ENCODE results near the gene TBL1X.

TBL1X gene

DNA sequence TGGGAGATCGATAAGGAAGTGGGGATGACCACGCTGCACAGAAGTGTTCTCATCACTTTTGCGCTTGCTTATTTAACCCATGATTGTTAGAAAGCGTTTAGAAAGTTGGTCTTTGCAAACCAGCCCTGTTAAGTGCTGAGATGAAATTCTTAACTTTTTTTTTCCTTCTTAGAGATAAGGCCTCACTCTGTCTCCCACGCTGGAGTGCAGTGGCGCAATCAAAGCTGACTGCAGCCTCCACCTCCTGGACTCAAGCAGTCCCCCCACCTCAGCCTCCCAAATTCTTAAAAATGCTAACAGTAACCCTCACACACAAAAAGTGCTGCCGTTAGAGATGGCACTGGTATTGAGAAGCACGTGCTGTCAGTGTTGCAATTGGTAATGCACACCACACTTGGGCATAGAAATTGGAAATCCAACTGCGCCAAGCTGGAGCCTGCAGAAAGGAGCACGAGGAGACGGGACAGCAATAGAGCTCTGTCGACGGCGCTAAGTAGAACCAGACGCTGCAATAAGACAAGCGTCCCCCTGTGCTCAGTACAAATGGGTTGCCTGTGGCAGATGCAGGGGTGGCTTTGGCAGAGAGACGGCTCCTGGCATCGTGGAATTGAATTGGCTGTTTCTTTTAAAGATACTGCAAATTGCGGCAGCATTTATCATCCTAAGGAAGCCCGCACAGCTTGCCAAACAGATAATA is 113.4 kb downstream of the TBL1X start:
- Histone ChIP-seq H4K20me1 (ENCODE audit: insufficient read depth, low read length) (peaks cover 14% of the 10 kb centered on the region), H3K79me2 (ENCODE audit: low read length) (no peaks in the 10 kb centered on the region), H2AFZ (ENCODE audit: low read depth, low read length) (no peak overlapping the region), H3K27ac (ENCODE audit: low read length) (no peak overlapping the region), H3K27me3 (ENCODE audit: low read depth, low read length) (no peaks in the 10 kb centered on the region), H3K4me1 (ENCODE audit: low read length) (no peaks in the 10 kb centered on the region), H3K4me3 (ENCODE audit: low read length) (no peak overlapping the region), H3K9ac (ENCODE audit: low read length) (no peak overlapping the region), H3K36me3 (replicated peaks; ENCODE audit: low read depth, low read length) (no peaks in the 10 kb centered on the region), H3K4me2 (ENCODE audit: low read length) (no peak overlapping the region), H3K9me3 (ENCODE audit: insufficient read depth, low read length) (no peaks in the 10 kb centered on the region)
- TF ChIP-seq, protein P1, sequence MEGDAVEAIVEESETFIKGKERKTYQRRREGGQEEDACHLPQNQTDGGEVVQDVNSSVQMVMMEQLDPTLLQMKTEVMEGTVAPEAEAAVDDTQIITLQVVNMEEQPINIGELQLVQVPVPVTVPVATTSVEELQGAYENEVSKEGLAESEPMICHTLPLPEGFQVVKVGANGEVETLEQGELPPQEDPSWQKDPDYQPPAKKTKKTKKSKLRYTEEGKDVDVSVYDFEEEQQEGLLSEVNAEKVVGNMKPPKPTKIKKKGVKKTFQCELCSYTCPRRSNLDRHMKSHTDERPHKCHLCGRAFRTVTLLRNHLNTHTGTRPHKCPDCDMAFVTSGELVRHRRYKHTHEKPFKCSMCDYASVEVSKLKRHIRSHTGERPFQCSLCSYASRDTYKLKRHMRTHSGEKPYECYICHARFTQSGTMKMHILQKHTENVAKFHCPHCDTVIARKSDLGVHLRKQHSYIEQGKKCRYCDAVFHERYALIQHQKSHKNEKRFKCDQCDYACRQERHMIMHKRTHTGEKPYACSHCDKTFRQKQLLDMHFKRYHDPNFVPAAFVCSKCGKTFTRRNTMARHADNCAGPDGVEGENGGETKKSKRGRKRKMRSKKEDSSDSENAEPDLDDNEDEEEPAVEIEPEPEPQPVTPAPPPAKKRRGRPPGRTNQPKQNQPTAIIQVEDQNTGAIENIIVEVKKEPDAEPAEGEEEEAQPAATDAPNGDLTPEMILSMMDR (IDR thresholded peaks at IDR 0.05; ENCODE audit: low read depth, low read length): no peak
- TF ChIP-seq EZH2phosphoT487 (IDR thresholded peaks at IDR 0.05; ENCODE audit: low read depth): no peak

DNA sequence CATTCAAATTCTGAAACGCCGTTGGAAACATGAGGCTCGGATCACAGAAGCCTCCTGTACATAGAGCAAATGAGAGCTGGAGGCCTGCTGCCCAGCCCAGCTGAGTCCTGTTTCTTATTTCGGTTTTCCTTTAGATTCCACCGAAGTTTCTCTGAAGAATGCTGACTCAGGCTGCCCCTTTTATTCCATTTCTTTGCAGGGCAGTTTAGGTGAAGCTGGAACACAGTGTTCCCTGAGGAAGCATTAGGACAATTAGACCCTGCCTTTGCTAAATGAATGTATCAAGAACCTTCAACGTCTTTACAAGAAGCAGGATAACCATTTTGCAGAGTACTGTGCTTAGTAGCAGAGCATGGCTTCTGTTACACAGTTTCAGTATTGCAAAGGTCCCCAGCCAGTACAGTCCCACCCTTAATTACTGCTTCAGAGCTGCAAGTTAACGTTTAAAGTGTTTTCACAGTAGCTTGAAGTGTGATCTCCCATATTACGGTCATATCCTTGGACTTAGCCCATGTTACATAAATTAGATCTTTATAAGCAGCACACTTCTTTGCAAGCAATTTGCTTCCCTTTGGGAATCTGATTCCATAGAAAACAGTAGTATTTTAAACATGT is 117.0 kb downstream of the TBL1X start:
- Histone ChIP-seq H3K9me3 (ENCODE audit: insufficient read depth, low read length) (no peaks in the 10 kb centered on the region), H3K4me2 (ENCODE audit: low read length) (no peak overlapping the region), H4K20me1 (ENCODE audit: insufficient read depth, low read length) (peaks cover 14% of the 10 kb centered on the region), H3K27ac (ENCODE audit: low read length) (no peak overlapping the region), H3K4me3 (ENCODE audit: low read length) (no peak overlapping the region), H3K4me1 (ENCODE audit: low read length) (no peaks in the 10 kb centered on the region), H3K79me2 (ENCODE audit: low read length) (no peaks in the 10 kb centered on the region), H3K36me3 (replicated peaks; ENCODE audit: low read depth, low read length) (no peaks in the 10 kb centered on the region), H2AFZ (ENCODE audit: low read depth, low read length) (no peak overlapping the region), H3K27me3 (ENCODE audit: low read depth, low read length) (no peaks in the 10 kb centered on the region), H3K9ac (ENCODE audit: low read length) (no peak overlapping the region)
- TF ChIP-seq, protein P1 (IDR thresholded peaks at IDR 0.05; ENCODE audit: low read depth, low read length): no peak
- no peak for TF ChIP-seq EZH2phosphoT487 (IDR thresholded peaks at IDR 0.05; ENCODE audit: low read depth)

DNA sequence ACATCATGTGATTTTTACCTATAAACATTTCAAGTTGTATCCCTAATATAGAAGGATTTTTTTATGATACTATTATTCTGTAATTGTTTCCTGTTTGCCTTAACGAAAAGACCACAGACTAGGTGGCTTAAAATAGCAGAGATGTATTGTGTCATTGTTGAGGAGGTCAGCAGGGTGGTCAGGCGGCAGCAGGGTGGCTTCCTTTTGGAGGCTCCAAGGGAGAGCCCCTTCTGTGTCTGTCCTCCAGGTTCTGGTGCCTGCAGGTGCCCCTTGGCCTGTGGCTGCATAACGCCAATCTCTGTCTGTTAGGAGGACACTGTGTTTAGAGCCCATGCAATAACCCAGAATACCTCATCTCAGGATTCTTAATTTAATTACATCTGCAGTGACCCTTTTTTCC is 118.1 kb downstream of the TBL1X start:
- Histone ChIP-seq H3K9ac (ENCODE audit: low read length) (no peak overlapping the region), H3K9me3 (ENCODE audit: insufficient read depth, low read length) (no peaks in the 10 kb centered on the region), H3K4me1 (ENCODE audit: low read length) (no peaks in the 10 kb centered on the region), H3K27ac (ENCODE audit: low read length) (no peak overlapping the region), H3K4me3 (ENCODE audit: low read length) (no peak overlapping the region), H3K4me2 (ENCODE audit: low read length) (no peak overlapping the region), H3K27me3 (ENCODE audit: low read depth, low read length) (no peaks in the 10 kb centered on the region), H2AFZ (ENCODE audit: low read depth, low read length) (no peak overlapping the region), H4K20me1 (ENCODE audit: insufficient read depth, low read length) (peaks cover 14% of the 10 kb centered on the region), H3K36me3 (replicated peaks; ENCODE audit: low read depth, low read length) (no peaks in the 10 kb centered on the region), H3K79me2 (ENCODE audit: low read length) (no peaks in the 10 kb centered on the region)
- no peak for TF ChIP-seq EZH2phosphoT487 (IDR thresholded peaks at IDR 0.05; ENCODE audit: low read depth)
- TF ChIP-seq, protein P1 (IDR thresholded peaks at IDR 0.05; ENCODE audit: low read depth, low read length): no peak

DNA sequence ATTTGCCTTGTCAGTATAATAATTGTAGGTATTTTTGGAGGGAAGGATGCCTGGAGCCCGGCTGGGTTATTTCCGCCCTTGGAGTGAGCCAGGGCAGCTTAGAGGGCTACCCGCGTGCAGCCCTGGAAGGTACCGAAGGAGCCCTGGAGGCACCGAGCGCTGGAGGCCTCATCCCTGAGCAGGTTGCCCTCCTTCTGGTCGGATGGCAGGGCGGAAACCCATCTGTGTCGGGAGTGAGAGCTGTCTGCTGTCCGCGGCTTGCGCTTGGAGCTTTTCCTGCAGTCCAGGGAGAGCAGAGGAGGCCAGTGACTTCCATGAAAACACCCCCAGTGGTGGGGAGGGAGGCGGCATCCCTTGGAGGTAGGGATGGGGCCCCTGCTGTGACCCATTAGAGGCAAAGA is 122.1 kb downstream of the TBL1X start:
- Histone ChIP-seq H3K4me2 (ENCODE audit: low read length) (no peak overlapping the region), H3K36me3 (replicated peaks; ENCODE audit: low read depth, low read length) (no peaks in the 10 kb centered on the region), H3K4me1 (ENCODE audit: low read length) (no peaks in the 10 kb centered on the region), H2AFZ (ENCODE audit: low read depth, low read length) (no peak overlapping the region), H3K9ac (ENCODE audit: low read length) (no peak overlapping the region), H3K27me3 (ENCODE audit: low read depth, low read length) (no peaks in the 10 kb centered on the region), H4K20me1 (ENCODE audit: insufficient read depth, low read length) (peaks cover 8% of the 10 kb centered on the region), H3K79me2 (ENCODE audit: low read length) (no peaks in the 10 kb centered on the region), H3K9me3 (ENCODE audit: insufficient read depth, low read length) (no peaks in the 10 kb centered on the region), H3K27ac (ENCODE audit: low read length) (no peak overlapping the region), H3K4me3 (ENCODE audit: low read length) (no peak overlapping the region)
- TF ChIP-seq EZH2phosphoT487 (IDR thresholded peaks at IDR 0.05; ENCODE audit: low read depth): no peak
- TF ChIP-seq, protein P1 (IDR thresholded peaks at IDR 0.05; ENCODE audit: low read depth, low read length): no peak
